GM12873 (cell line): ENCODE results near the gene ZMAT5.

Experiments
- TF ChIP-seq, protein P1 (sequence below): IDR thresholded peaks from 2 replicates; pipeline ENCODE4 v1.5.1; 2012; ENCODE audit warnings: low read depth, mild to moderate bottlenecking, moderate library complexity, low read length, control low read depth; ENCODE audit not compliant: insufficient read depth; ENCODE audit errors: missing control alignments

Gene ZMAT5

GRCh38 chr22:29758959-29759358 lies 7.8 kb downstream of the ZMAT5 start:
- TF ChIP-seq, protein P1, sequence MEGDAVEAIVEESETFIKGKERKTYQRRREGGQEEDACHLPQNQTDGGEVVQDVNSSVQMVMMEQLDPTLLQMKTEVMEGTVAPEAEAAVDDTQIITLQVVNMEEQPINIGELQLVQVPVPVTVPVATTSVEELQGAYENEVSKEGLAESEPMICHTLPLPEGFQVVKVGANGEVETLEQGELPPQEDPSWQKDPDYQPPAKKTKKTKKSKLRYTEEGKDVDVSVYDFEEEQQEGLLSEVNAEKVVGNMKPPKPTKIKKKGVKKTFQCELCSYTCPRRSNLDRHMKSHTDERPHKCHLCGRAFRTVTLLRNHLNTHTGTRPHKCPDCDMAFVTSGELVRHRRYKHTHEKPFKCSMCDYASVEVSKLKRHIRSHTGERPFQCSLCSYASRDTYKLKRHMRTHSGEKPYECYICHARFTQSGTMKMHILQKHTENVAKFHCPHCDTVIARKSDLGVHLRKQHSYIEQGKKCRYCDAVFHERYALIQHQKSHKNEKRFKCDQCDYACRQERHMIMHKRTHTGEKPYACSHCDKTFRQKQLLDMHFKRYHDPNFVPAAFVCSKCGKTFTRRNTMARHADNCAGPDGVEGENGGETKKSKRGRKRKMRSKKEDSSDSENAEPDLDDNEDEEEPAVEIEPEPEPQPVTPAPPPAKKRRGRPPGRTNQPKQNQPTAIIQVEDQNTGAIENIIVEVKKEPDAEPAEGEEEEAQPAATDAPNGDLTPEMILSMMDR = no peak

GRCh38 chr22:29758068-29758622 lies 8.7 kb downstream of the ZMAT5 start:
- TF ChIP-seq, protein P1 = no peak

- TF ChIP-seq, protein P1 = no peak
These were observed 9.7 kb downstream of the ZMAT5 start for GRCh38 chr22:29757096-29757495.

- TF ChIP-seq, protein P1 = no peak
These were observed 10.5 kb downstream of the ZMAT5 start for GRCh38 chr22:29756341-29756740.

DNA sequence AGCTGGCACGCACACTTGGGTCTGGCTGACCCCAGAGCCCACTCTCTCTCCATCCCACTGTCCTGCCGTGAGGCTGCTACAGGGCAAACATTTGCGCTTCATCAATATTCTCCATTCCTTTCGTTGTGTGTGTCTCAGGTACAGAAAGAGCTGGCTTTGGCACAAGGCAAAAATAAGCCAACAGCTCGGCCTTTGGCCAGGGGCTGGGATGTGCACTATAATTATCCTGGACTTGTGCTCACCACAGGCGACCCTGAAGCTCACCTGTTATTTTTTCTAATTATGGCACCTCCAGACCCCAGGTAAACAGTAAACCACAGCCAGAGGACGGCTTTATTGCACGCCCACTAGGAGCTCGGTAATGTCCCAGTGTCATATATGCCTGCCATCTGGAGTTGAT lies 10.9 kb downstream of the ZMAT5 start:
- TF ChIP-seq, protein P1 = no peak

DNA sequence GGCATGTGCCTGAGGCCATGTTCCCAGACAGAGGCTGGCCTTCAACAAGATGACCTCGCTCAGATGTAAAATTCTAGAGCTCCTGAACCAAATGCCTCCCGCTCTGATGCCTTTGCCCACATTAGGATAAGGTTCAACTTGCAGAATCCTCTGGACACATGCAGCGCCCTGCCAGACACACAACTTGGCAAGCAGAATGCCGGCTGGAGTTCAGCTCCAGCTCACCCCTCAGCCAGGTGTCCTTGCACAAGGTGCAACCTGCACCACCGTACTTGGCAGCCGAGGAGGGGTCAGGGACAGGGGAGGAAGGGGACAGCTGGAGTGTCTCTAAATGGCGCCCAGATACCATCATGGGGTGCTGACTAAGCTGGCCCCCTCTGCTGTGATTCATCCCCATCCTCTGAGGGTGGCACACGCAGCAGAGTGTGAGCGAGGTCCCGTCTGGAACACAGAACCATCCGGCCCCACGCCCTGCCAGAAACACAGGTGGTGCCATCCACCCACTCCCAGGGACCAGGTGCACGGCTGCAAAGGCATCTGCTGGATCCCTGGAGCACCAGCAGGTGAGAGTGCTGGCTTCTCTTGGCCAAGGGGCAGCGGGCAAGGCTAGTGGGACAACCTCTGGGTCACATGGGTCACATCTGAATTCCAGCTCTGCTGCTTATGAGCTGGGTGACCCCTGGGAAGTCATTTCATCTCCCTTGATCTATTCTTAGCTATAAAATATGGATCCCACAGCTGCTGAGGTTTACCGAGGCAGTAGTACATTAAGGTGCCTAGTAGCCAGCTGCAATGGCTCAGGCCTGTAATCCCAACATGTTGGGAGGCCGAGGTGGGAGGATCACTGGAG lies 12.8 kb downstream of the ZMAT5 start:
- TF ChIP-seq, protein P1 = no peak

DNA sequence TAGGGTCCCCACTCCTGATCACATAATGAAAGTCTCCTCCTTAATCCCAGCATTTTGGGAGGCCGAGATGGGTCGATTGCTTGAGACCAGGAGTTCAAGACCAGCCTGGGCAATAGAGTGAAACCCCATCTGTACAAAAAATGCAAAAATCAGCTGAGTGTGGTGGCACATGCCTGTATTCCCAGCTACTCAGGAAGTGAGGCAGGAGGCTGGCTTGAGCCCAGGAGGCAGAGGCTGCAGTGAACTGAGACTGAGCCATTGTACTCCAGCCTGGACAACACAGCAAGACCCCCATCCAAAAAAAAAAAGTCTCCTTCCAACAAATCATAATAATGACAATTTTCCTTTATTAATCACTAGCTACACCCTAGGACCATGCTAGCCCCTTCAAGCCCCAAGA lies 15.1 kb downstream of the ZMAT5 start:
- TF ChIP-seq, protein P1 = no peak
